Choroid plexus epithelial cell (primary cell): ENCODE results near the gene KCTD15.

Experiments
- DNase-seq: peaks from one replicate; pipeline ENCODE4 v3.0.0-alpha.2; 2010; ENCODE audit warnings: low read depth
- H3K4me3 ChIP-seq: 2 replicates; pipeline ENCODE4 v1.5.1; 2011; ENCODE audit warnings: low read depth, mild to moderate bottlenecking, control low read depth, low read length, moderate library complexity
- TF ChIP-seq, protein P1 (sequence below): conservative IDR thresholded peaks from 2 replicates; pipeline ENCODE4 v1.5.1; 2011; ENCODE audit warnings: low read depth, mild to moderate bottlenecking, control low read depth, inconsistent platforms, low read length, moderate library complexity

The KCTD15 gene

GRCh38 chr19:33751436-33751770 is 45.3 kb upstream of the KCTD15 start:
- DNase-seq: no peak
- TF ChIP-seq, protein P1, sequence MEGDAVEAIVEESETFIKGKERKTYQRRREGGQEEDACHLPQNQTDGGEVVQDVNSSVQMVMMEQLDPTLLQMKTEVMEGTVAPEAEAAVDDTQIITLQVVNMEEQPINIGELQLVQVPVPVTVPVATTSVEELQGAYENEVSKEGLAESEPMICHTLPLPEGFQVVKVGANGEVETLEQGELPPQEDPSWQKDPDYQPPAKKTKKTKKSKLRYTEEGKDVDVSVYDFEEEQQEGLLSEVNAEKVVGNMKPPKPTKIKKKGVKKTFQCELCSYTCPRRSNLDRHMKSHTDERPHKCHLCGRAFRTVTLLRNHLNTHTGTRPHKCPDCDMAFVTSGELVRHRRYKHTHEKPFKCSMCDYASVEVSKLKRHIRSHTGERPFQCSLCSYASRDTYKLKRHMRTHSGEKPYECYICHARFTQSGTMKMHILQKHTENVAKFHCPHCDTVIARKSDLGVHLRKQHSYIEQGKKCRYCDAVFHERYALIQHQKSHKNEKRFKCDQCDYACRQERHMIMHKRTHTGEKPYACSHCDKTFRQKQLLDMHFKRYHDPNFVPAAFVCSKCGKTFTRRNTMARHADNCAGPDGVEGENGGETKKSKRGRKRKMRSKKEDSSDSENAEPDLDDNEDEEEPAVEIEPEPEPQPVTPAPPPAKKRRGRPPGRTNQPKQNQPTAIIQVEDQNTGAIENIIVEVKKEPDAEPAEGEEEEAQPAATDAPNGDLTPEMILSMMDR: no peak
- no peak overlapping the region for H3K4me3 ChIP-seq

- no peak for DNase-seq
- H3K4me3 ChIP-seq: no peak overlapping the region
- TF ChIP-seq, protein P1: no peak
Measured at GRCh38 chr19:33752018-33752800, 44.5 kb upstream of the KCTD15 start.

GRCh38 chr19:33752945-33753344 is 43.7 kb upstream of the KCTD15 start:
- H3K4me3 ChIP-seq: no peak overlapping the region
- TF ChIP-seq, protein P1: no peak
- DNase-seq: no peak

DNA sequence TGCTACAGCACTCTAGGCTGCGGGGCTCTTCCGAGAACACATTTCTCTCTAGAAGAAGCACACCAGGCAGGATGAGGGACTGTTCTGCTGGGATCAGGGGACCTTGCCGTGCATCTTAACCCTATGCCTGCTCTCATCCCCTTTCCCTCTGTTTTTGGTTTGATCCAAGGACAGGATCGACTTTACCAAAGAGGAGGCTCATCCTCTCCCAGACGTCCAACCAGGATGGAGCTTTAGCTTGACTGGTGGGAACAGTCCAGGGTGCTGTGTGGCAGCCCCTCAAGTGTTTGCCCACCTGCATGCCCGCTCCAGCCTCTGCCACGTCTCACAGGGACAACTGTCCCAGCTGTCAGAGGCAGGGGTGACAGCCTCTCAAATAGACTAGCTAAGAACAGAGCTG is 42.3 kb upstream of the KCTD15 start:
- TF ChIP-seq, protein P1: no peak
- no peak overlapping the region for H3K4me3 ChIP-seq
- no peak for DNase-seq

DNA sequence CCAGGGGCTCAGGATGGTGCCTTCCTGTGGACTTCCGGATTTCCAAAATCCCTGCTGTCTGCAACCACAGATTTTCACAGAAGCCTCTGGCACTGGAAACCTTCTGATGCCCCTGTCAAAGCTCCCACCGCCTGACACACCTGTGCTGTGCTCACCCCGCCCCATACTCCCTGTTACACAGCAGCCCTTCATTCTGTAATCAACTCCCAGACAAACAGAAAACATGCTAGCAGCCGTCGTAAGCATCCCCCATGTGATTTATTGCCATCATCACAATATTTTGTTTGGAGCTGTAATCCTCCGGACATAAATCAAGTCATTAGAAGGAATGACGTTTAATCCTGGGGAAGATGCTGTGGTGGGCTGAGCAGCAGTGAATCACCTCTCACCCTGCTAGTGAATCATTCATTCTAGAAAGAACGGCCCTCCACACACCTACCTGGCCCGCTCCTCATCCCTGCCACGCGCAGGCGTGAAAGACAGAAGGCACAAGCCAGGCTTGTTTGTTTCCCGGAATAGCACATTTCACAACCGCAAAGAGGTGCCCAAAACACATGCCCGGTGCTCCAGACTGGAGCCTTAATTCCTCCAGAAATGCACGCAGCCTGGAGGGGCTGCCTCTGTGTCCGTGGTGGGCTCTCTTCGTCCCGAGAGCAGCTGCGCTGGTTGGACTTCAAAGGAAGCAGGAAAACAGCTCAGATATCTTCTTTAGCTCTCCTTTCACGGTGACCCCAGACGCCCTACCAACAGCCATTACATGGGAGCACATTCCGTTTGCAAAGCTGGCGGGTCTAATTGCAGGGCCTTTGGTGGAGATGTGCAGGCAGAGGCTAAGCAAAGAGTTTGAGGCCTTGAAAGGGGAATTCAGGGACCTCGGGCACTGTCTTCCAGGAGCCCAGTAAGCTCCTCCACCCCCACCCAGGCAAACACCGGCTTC is 41.3 kb upstream of the KCTD15 start:
- H3K4me3 ChIP-seq: no peak overlapping the region
- no peak for DNase-seq
- TF ChIP-seq, protein P1: no peak

DNA sequence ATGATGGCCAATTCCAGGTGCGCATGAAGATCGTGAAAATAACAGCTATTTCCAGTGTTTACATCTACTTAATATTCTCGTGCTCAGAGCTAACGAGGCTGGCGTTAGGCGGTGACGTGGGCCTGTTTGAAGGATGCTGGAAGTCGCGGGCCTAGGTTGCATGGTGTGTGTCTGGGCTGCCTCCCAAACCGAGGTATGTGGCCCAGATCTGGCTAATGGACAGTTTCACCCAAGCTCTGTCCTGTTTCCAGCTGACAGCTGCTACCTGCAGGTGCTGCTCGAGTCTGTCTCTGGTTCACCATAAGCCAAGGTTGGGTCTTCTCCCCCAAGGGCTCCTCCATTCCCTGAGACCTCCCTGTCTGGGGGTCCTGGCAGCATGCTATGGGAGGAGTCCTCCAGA is 40.5 kb upstream of the KCTD15 start:
- no peak for DNase-seq
- TF ChIP-seq, protein P1: no peak
- H3K4me3 ChIP-seq: no peak overlapping the region
